SK-N-SH (cell line): ENCODE measurements around the gene TGFB2. TPM values are rescaled to one million over a fixed set of nuclear protein-coding genes. Genes with fewer than 3 reads are reported as not detected.
A peak's percentile ranks its signal among the peaks of the same experiment; 100 is the strongest.

Experiments used
- CTCF ChIA-PET: fragments of 300-600, 350-600 bp; formaldehyde crosslinking; extraction: SDS; loops from one replicate; lab custom pipeline; 2021; lab: Yijun Ruan, JAX
- POLR2A ChIA-PET: fragments of 350-600 bp; sonication (Branson Sonifier 250); formaldehyde crosslinking; extraction: SDS; loops from one replicate; lab custom pipeline; 2020; ENCODE audit warnings: antibody characterized with exemption, inconsistent platforms; lab: Yijun Ruan, JAX
- DNase-seq: peaks from one replicate; pipeline ENCODE4 v3.0.0; 2012
- H2AFZ ChIP-seq: fragments of 200-600 bp; sonication (generic); 2 replicates; pipeline ENCODE4 v1.8.1; 2016; ENCODE audit warnings: antibody characterized with exemption, mild to moderate bottlenecking, low read depth
- H3F3A ChIP-seq: fragments of 200-600 bp; sonication (generic); replicated peaks from 2 replicates; pipeline ENCODE3; 2016; ENCODE audit warnings: antibody characterized with exemption, mild to moderate bottlenecking; ENCODE audit not compliant: insufficient read depth
- H3K27ac ChIP-seq, 2 experiments: fragments of 200-500 bp in 1 of 2; fragments of 200-600 bp in 1 of 2; sonication (Bioruptor generic) in 1 of 2; sonication (generic), shearing (Covaris generic) in 1 of 2; 2 replicates each; pipeline versions ENCODE4 v1.5.1 to v1.6.1; 2014 to 2016; ENCODE audit warnings: low read depth in 2 of 2, inconsistent platforms in 1 of 2, low read length in 1 of 2, mild to moderate bottlenecking in 1 of 2, mixed read lengths in 1 of 2
- H3K27me3 ChIP-seq: fragments of 200-600 bp; sonication (generic), shearing (Covaris generic); 2 replicates; pipeline ENCODE4 v1.6.1; 2016; ENCODE audit warnings: mixed run types; ENCODE audit not compliant: insufficient read depth
- H3K36me3 ChIP-seq, 2 experiments: fragments of 200-500 bp in 1 of 2; fragments of 200-600 bp in 1 of 2; sonication (Bioruptor generic) in 1 of 2; sonication (generic) in 1 of 2; replicated peaks in 1 of 2; 2 replicates each; pipeline versions ENCODE3 to v1.5.1; 2014 to 2016; ENCODE audit warnings: low read length in 1 of 2, mild to moderate bottlenecking in 1 of 2; ENCODE audit not compliant: insufficient read depth in 2 of 2, control insufficient read depth in 1 of 2
- H3K4me1 ChIP-seq, 2 experiments: fragments of 200-500 bp in 1 of 2; fragments of 200-600 bp in 1 of 2; sonication (Bioruptor generic) in 1 of 2; sonication (generic), shearing (Covaris generic) in 1 of 2; 2 replicates each; pipeline versions ENCODE4 v1.5.1 to v1.6.1; 2014 to 2016; ENCODE audit warnings: low read depth in 1 of 2, low read length in 1 of 2, mixed run types in 1 of 2; ENCODE audit not compliant: insufficient read depth in 2 of 2, control insufficient read depth in 1 of 2
- H3K4me2 ChIP-seq: fragments of 200-600 bp; sonication (generic), shearing (Covaris generic); 2 replicates; pipeline ENCODE4 v1.6.1; 2017; ENCODE audit warnings: mixed run types
- H3K4me3 ChIP-seq, 2 experiments: fragments of 200-500 bp in 1 of 2; fragments of 200-600 bp in 1 of 2; sonication (Bioruptor generic) in 1 of 2; sonication (generic), shearing (Covaris generic) in 1 of 2; 2 replicates each; pipeline versions ENCODE4 v1.5.1 to v1.8.1; 2014 to 2016; ENCODE audit warnings: low read depth in 2 of 2, inconsistent platforms in 1 of 2, low read length in 1 of 2, mild to moderate bottlenecking in 1 of 2, mixed read lengths in 1 of 2, moderate library complexity in 1 of 2
- H3K79me2 ChIP-seq: fragments of 200-600 bp; sonication (generic); 2 replicates; pipeline ENCODE4 v1.8.1; 2017; ENCODE audit warnings: mild to moderate bottlenecking; ENCODE audit not compliant: insufficient read depth
- H3K9ac ChIP-seq: fragments of 200-600 bp; sonication (generic); 2 replicates; pipeline ENCODE4 v1.6.1; 2017; ENCODE audit warnings: mixed run types
- H3K9me2 ChIP-seq: fragments of 200-600 bp; sonication (generic); 2 replicates; pipeline ENCODE4 v1.6.1; 2017; ENCODE audit warnings: mixed run types
- H3K9me3 ChIP-seq: fragments of 200-600 bp; sonication (generic); 2 replicates; pipeline ENCODE4 v1.6.1; 2017; ENCODE audit warnings: mixed run types, mild to moderate bottlenecking, moderate library complexity
- H4K20me1 ChIP-seq: fragments of 200-600 bp; sonication (generic); 2 replicates; pipeline ENCODE4 v1.6.1; 2017; ENCODE audit warnings: mild to moderate bottlenecking, mixed run types; ENCODE audit not compliant: insufficient read depth
- CHD2 ChIP-seq: fragments of 150-350 bp; IDR thresholded peaks from 2 replicates; pipeline ENCODE4 v1.6.1; 2018; ENCODE audit warnings: low read length; ENCODE audit not compliant: partially characterized antibody
- ELF1 ChIP-seq: IDR thresholded peaks from 2 replicates; pipeline ENCODE4 v1.4.0; 2012
- FOXJ3 ChIP-seq: sonication (generic); formaldehyde crosslinking; IDR thresholded peaks from 2 replicates; pipeline ENCODE4 v1.5.1; 2020; ENCODE audit warnings: mild to moderate bottlenecking, missing genetic modification reagents
- GABPA ChIP-seq: IDR thresholded peaks from 2 replicates; pipeline ENCODE4 v1.4.0; 2012; ENCODE audit warnings: low read depth, mild to moderate bottlenecking
- JUND ChIP-seq: IDR thresholded peaks from 2 replicates; pipeline ENCODE4 v1.4.0; 2012
- NFIC ChIP-seq: IDR thresholded peaks from 2 replicates; pipeline ENCODE4 v1.4.0; 2012; ENCODE audit warnings: borderline replicate concordance
- POLR2AphosphoS5 ChIP-seq: IDR thresholded peaks from 2 replicates; pipeline ENCODE4 v1.6.1; 2012; ENCODE audit warnings: low read depth, low read length
- RXRA ChIP-seq: IDR thresholded peaks from 2 replicates; pipeline ENCODE4 v1.4.0; 2012; ENCODE audit warnings: low read depth, mild to moderate bottlenecking, borderline replicate concordance
- whole genome bisulfite sequencing: methylation state at CpG from one replicate; pipeline ENCODE4 v1.1.6; 2017; ENCODE audit warnings: low lambda C conversion rate; 5-methylcytosine and 5-hydroxymethylcytosine counted together
- polyA plus RNA-seq, 3 experiments: library from polyadenylated mRNA; depleted of rRNA; stranded (reverse); fragments of >200 nt; gene quantifications; 2 replicates each; pipeline ENCODE4 v1.2.3, GENCODE V29; 2012
- TF ChIP-seq, protein P1 (sequence below): IDR thresholded peaks from 2 replicates; pipeline ENCODE4 v1.6.1; 2012; ENCODE audit warnings: mild to moderate bottlenecking, low read depth, low read length, moderate library complexity
- TF ChIP-seq, protein P2 (sequence below): IDR thresholded peaks from 2 replicates; pipeline ENCODE4; 2012
- TF ChIP-seq, protein P3 (sequence below): fragments of 150-350 bp; IDR thresholded peaks from 2 replicates; pipeline ENCODE4 v1.6.1; 2017; ENCODE audit warnings: antibody characterized with exemption, low read length, low read depth, borderline replicate concordance
- TF ChIP-seq, protein P4 (sequence below): IDR thresholded peaks from 2 replicates; pipeline ENCODE4 v1.4.0; 2012; ENCODE audit warnings: low read depth, borderline replicate concordance
- TF ChIP-seq, protein P5 (sequence below): IDR thresholded peaks from 2 replicates; pipeline ENCODE4 v1.4.0; 2012; ENCODE audit warnings: low read depth, borderline replicate concordance

TGFB2 gene
- polyA plus RNA-seq, 1 of the 3 experiments (the other 2 are of a cell fraction) = 2.4 TPM

DNA sequence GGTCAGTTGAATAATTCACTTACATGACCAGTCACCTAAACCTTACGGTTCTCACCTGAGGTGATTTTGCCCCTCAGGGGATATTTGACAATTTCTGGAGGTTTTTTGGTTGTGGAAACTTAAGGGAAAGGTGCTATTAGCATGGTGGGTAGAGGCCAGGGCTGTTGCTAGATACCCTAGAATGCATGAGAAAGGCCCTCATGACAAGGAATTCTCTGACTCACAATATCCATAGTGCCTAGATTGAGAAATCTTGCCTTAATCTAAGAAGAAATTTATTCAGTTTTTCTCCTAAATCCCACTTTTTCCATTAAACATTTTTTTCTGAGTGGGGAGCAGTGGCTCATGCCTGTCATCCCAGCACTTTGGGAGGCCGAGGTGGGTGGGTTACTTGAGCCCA, 119.7 kb downstream of the TGFB2 start:
- H3K79me2 ChIP-seq = no peaks in the 10 kb centered on the region
- CTCF ChIA-PET = no interaction called here
- H3K9me3 ChIP-seq = no peaks in the 10 kb centered on the region
- no peaks in the 10 kb centered on the region for H3K9me2 ChIP-seq
- H3K4me1 ChIP-seq = peaks cover 23 to 33% of the 10 kb centered on the region in 2 experiments
- peak overlapping the region in 1 of 2 experiments; percentile 93; a peak in 1 of 4 replicates for H3K27ac ChIP-seq
- H3K27me3 ChIP-seq = no peaks in the 10 kb centered on the region
- no peak for DNase-seq
- TF ChIP-seq NFIC (no peak), POLR2AphosphoS5 (no peak), RXRA (no peak), CHD2 (no peak), JUND (no peak), FOXJ3 (no peak), GABPA (no peak), ELF1 (no peak)
- TF ChIP-seq, protein P1, sequence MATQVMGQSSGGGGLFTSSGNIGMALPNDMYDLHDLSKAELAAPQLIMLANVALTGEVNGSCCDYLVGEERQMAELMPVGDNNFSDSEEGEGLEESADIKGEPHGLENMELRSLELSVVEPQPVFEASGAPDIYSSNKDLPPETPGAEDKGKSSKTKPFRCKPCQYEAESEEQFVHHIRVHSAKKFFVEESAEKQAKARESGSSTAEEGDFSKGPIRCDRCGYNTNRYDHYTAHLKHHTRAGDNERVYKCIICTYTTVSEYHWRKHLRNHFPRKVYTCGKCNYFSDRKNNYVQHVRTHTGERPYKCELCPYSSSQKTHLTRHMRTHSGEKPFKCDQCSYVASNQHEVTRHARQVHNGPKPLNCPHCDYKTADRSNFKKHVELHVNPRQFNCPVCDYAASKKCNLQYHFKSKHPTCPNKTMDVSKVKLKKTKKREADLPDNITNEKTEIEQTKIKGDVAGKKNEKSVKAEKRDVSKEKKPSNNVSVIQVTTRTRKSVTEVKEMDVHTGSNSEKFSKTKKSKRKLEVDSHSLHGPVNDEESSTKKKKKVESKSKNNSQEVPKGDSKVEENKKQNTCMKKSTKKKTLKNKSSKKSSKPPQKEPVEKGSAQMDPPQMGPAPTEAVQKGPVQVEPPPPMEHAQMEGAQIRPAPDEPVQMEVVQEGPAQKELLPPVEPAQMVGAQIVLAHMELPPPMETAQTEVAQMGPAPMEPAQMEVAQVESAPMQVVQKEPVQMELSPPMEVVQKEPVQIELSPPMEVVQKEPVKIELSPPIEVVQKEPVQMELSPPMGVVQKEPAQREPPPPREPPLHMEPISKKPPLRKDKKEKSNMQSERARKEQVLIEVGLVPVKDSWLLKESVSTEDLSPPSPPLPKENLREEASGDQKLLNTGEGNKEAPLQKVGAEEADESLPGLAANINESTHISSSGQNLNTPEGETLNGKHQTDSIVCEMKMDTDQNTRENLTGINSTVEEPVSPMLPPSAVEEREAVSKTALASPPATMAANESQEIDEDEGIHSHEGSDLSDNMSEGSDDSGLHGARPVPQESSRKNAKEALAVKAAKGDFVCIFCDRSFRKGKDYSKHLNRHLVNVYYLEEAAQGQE = no peak
- TF ChIP-seq, protein P2, sequence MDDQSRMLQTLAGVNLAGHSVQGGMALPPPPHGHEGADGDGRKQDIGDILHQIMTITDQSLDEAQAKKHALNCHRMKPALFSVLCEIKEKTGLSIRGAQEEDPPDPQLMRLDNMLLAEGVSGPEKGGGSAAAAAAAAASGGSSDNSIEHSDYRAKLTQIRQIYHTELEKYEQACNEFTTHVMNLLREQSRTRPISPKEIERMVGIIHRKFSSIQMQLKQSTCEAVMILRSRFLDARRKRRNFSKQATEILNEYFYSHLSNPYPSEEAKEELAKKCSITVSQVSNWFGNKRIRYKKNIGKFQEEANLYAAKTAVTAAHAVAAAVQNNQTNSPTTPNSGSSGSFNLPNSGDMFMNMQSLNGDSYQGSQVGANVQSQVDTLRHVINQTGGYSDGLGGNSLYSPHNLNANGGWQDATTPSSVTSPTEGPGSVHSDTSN = no peak
- TF ChIP-seq, protein P3, sequence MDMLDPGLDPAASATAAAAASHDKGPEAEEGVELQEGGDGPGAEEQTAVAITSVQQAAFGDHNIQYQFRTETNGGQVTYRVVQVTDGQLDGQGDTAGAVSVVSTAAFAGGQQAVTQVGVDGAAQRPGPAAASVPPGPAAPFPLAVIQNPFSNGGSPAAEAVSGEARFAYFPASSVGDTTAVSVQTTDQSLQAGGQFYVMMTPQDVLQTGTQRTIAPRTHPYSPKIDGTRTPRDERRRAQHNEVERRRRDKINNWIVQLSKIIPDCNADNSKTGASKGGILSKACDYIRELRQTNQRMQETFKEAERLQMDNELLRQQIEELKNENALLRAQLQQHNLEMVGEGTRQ = no peak
- TF ChIP-seq, protein P4, sequence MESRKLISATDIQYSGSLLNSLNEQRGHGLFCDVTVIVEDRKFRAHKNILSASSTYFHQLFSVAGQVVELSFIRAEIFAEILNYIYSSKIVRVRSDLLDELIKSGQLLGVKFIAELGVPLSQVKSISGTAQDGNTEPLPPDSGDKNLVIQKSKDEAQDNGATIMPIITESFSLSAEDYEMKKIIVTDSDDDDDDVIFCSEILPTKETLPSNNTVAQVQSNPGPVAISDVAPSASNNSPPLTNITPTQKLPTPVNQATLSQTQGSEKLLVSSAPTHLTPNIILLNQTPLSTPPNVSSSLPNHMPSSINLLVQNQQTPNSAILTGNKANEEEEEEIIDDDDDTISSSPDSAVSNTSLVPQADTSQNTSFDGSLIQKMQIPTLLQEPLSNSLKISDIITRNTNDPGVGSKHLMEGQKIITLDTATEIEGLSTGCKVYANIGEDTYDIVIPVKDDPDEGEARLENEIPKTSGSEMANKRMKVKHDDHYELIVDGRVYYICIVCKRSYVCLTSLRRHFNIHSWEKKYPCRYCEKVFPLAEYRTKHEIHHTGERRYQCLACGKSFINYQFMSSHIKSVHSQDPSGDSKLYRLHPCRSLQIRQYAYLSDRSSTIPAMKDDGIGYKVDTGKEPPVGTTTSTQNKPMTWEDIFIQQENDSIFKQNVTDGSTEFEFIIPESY = no peak
- TF ChIP-seq, protein P5, sequence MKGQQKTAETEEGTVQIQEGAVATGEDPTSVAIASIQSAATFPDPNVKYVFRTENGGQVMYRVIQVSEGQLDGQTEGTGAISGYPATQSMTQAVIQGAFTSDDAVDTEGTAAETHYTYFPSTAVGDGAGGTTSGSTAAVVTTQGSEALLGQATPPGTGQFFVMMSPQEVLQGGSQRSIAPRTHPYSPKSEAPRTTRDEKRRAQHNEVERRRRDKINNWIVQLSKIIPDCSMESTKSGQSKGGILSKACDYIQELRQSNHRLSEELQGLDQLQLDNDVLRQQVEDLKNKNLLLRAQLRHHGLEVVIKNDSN = no peak
- H2AFZ ChIP-seq = no peak overlapping the region; the same call in 1 of the 2 replicates
- H3K36me3 ChIP-seq = no peaks in the 10 kb centered on the region
- no peaks in the 10 kb centered on the region for H4K20me1 ChIP-seq
- POLR2A ChIA-PET = no interaction called here
- no peak overlapping the region for H3K4me3 ChIP-seq
- 92% methylated on average over 2 of the region's 2 CpGs for WGBS
- no peak overlapping the region for H3K4me2 ChIP-seq
- H3K9ac ChIP-seq = no peak overlapping the region
- H3F3A ChIP-seq = peaks cover 13% of the 10 kb centered on the region
